GM12892 (cell line): ENCODE measurements around the gene HOXD8.

Experiments used
- POLR2A ChIP-seq: IDR thresholded peaks from 2 replicates; pipeline ENCODE4 v1.6.1; 2011; ENCODE audit warnings: low read depth, low read length, control low read depth
- POLR2AphosphoS5 ChIP-seq: IDR thresholded peaks from 2 replicates; pipeline ENCODE4 v1.6.1; 2011; ENCODE audit warnings: low read depth, low read length, control low read depth

- TF ChIP-seq POLR2A (no peak), POLR2AphosphoS5 (no peak)
Measured at GRCh38 chr2:176088048-176088936, 41.2 kb upstream of the HOXD8 start.
